Urinary bladder (tissue), 4 donors: ENCODE results near the gene RPL31. TPM values are rescaled to one million over a fixed set of nuclear protein-coding genes. Genes with fewer than 3 reads are reported as not detected.

Experiments
- DNase-seq: peaks from one replicate; pipeline ENCODE4 v3.0.0-alpha.2; 2015; ENCODE audit errors: extremely low spot score
- H3K27ac ChIP-seq: one replicate; pipeline ENCODE4 v1.5.1; 2013; ENCODE audit warnings: low read depth, mild to moderate bottlenecking, moderate library complexity
- H3K36me3 ChIP-seq: one replicate; pipeline ENCODE4 v1.6.1; 2013; ENCODE audit warnings: mild to moderate bottlenecking, moderate library complexity; ENCODE audit not compliant: insufficient read depth
- H3K4me1 ChIP-seq: one replicate; pipeline ENCODE4 v1.6.1; 2013; ENCODE audit warnings: mild to moderate bottlenecking, moderate library complexity; ENCODE audit not compliant: insufficient read depth
- H3K4me3 ChIP-seq: one replicate; pipeline ENCODE4 v1.5.1; 2013; ENCODE audit warnings: low read depth, low read length
- WGBS: extraction: QIAGEN DNeasy Blood & Tissue Kit; methylation state at CpG from one replicate; pipeline ENCODE4 v1.1.7; 2013; 5-methylcytosine and 5-hydroxymethylcytosine counted together
- polyA plus RNA-seq: library from polyadenylated mRNA; stranded (reverse); fragments of 200-250 nt; gene quantifications from one replicate; pipeline ENCODE4 v1.2.3, GENCODE V29; 2013
- total RNA-seq: library from RNA; depleted of rRNA; stranded (reverse); fragments of >200 nt; gene quantifications from one replicate; pipeline ENCODE4 v1.2.3, GENCODE V29; 2014
- donor health status: healthy with polysubstance abuse.
- donor health status: healthy.

Gene RPL31
- total and polyA plus RNA-seq, 2 donors = 1,407 to 6,487 TPM

- no peak for DNase-seq
- no peak overlapping the region for H3K4me3 ChIP-seq
- H3K27ac ChIP-seq = no peak overlapping the region
- 85% methylated on average over 2 of the region's 2 CpGs for WGBS
- no peaks in the 10 kb centered on the region for H3K36me3 ChIP-seq
- no peaks in the 10 kb centered on the region for H3K4me1 ChIP-seq
Observed at GRCh38 chr2:100981011-100981410, 21.1 kb upstream of the RPL31 start.

GRCh38 chr2:100982431-100982861 is 19.6 kb upstream of the RPL31 start:
- Histone ChIP-seq H3K27ac (no peak overlapping the region), H3K36me3 (no peaks in the 10 kb centered on the region), H3K4me3 (no peak overlapping the region), H3K4me1 (no peaks in the 10 kb centered on the region)
- DNase-seq = no peak
- 80% methylated on average over 8 of the region's 8 CpGs for WGBS

GRCh38 chr2:100983201-100983600 is 18.9 kb upstream of the RPL31 start:
- H3K36me3 ChIP-seq = no peaks in the 10 kb centered on the region
- 88% methylated on average over 12 of the region's 12 CpGs for WGBS

GRCh38 chr2:100983684-100984310 is 18.3 kb upstream of the RPL31 start:
- no peaks in the 10 kb centered on the region for H3K36me3 ChIP-seq
- H3K4me1 ChIP-seq = no peaks in the 10 kb centered on the region
- H3K27ac ChIP-seq = no peak overlapping the region
- no peak for DNase-seq
- WGBS = 62% methylated on average over 11 of the region's 11 CpGs
- H3K4me3 ChIP-seq = no peak overlapping the region

More at GRCh38 chr2:100983201-100983600, 18.9 kb upstream of the RPL31 start:
- Histone ChIP-seq H3K27ac (no peak overlapping the region), H3K4me1 (no peaks in the 10 kb centered on the region), H3K4me3 (no peak overlapping the region)
- no peak for DNase-seq

GRCh38 chr2:100984892-100985307 is 17.2 kb upstream of the RPL31 start:
- no peak for DNase-seq
- H3K4me1 ChIP-seq = no peaks in the 10 kb centered on the region
- no peak overlapping the region for H3K4me3 ChIP-seq
- 32% methylated on average over 7 of the region's 7 CpGs for WGBS
- H3K36me3 ChIP-seq = no peaks in the 10 kb centered on the region
- no peak overlapping the region for H3K27ac ChIP-seq

GRCh38 chr2:100986157-100986556 is 15.9 kb upstream of the RPL31 start:
- H3K4me1 ChIP-seq = no peaks in the 10 kb centered on the region
- 90% methylated on average over 11 of the region's 11 CpGs for WGBS
- no peak for DNase-seq
- no peak overlapping the region for H3K27ac ChIP-seq
- no peak overlapping the region for H3K4me3 ChIP-seq
- H3K36me3 ChIP-seq = no peaks in the 10 kb centered on the region

GRCh38 chr2:100987536-100987935 is 14.6 kb upstream of the RPL31 start:
- DNase-seq = no peak
- Histone ChIP-seq H3K36me3 (no peaks in the 10 kb centered on the region), H3K27ac (no peak overlapping the region), H3K4me3 (no peak overlapping the region), H3K4me1 (no peaks in the 10 kb centered on the region)
- WGBS = 90% methylated on average over 3 of the region's 3 CpGs

- no peak for DNase-seq
- Histone ChIP-seq H3K36me3 (no peaks in the 10 kb centered on the region), H3K4me3 (no peak overlapping the region), H3K27ac (no peak overlapping the region), H3K4me1 (no peaks in the 10 kb centered on the region)
- WGBS = 90% methylated on average over 4 of the region's 4 CpGs
Observed at GRCh38 chr2:100987974-100988373, 14.1 kb upstream of the RPL31 start.

- Histone ChIP-seq H3K4me1 (no peaks in the 10 kb centered on the region), H3K4me3 (no peak overlapping the region), H3K36me3 (no peaks in the 10 kb centered on the region), H3K27ac (no peak overlapping the region)
- no peak for DNase-seq
- WGBS = 79% methylated on average over 8 of the region's 8 CpGs
Observed at GRCh38 chr2:100988630-100989417, 13.3 kb upstream of the RPL31 start.

GRCh38 chr2:100989666-100990065 is 12.4 kb upstream of the RPL31 start:
- no peaks in the 10 kb centered on the region for H3K4me1 ChIP-seq
- 97% methylated on average over 3 of the region's 3 CpGs for WGBS
- no peak for DNase-seq
- H3K4me3 ChIP-seq = no peak overlapping the region
- no peak overlapping the region for H3K27ac ChIP-seq
- no peaks in the 10 kb centered on the region for H3K36me3 ChIP-seq

GRCh38 chr2:100990166-100990565 is 11.9 kb upstream of the RPL31 start:
- H3K36me3 ChIP-seq = peaks cover 1% of the 10 kb centered on the region
- H3K27ac ChIP-seq = no peak overlapping the region
- no peak for DNase-seq
- no peaks in the 10 kb centered on the region for H3K4me1 ChIP-seq
- H3K4me3 ChIP-seq = no peak overlapping the region
- 95% methylated on average over 9 of the region's 9 CpGs for WGBS

GRCh38 chr2:100990650-100991403 is 11.3 kb upstream of the RPL31 start:
- Histone ChIP-seq H3K4me3 (no peak overlapping the region), H3K36me3 (peaks cover 3% of the 10 kb centered on the region), H3K27ac (no peak overlapping the region), H3K4me1 (no peaks in the 10 kb centered on the region)
- WGBS = 77% methylated on average over 24 of the region's 24 CpGs
- DNase-seq = no peak

GRCh38 chr2:100991404-100991773 is 10.7 kb upstream of the RPL31 start:
- Histone ChIP-seq H3K4me3 (no peak overlapping the region), H3K27ac (no peak overlapping the region), H3K36me3 (peaks cover 3% of the 10 kb centered on the region), H3K4me1 (no peaks in the 10 kb centered on the region)
- DNase-seq = no peak
- 90% methylated on average over 5 of the region's 5 CpGs for WGBS

GRCh38 chr2:100992262-100992661 is 9.8 kb upstream of the RPL31 start:
- Histone ChIP-seq H3K4me1 (no peaks in the 10 kb centered on the region), H3K4me3 (no peak overlapping the region), H3K36me3 (peaks cover 3% of the 10 kb centered on the region), H3K27ac (no peak overlapping the region)
- no peak for DNase-seq
- 81% methylated on average over 6 of the region's 6 CpGs for WGBS
